ENCODE results near the gene AKAP8L. TPM values are rescaled to one million over a fixed set of nuclear protein-coding genes. Genes with fewer than 3 reads are reported as not detected.

AKAP8L gene
- total and polyA plus RNA-seq, 10 donors: 41.2 to 236 (median 136) TPM

DNA sequence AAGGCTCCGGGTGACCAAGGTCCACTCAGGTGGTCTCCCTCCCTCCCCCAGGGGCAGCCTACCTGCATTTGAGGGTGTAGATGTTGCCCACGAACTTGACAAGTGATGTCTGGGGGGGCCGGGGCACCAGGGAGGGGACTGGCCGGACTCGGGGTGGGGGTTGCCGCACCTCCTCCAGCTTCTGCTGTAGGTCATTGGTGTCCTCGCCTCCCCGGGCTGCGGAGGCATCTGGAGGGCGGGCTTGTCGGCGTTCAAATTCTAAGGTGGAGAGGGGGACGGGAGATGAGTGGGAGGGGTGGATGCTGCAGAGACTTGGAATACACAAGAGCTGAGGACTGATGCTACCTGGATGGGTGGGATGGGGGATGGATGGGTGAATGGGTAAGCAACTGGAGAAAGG is 5.3 kb upstream of the AKAP8L start:
- no peak for DNase-seq
- TF ChIP-seq POLR2AphosphoS5 (IDR thresholded peaks at IDR 0.05): no peak
- no peak for TF ChIP-seq POLR2A (IDR thresholded peaks at IDR 0.05)
- TF ChIP-seq, protein P1, sequence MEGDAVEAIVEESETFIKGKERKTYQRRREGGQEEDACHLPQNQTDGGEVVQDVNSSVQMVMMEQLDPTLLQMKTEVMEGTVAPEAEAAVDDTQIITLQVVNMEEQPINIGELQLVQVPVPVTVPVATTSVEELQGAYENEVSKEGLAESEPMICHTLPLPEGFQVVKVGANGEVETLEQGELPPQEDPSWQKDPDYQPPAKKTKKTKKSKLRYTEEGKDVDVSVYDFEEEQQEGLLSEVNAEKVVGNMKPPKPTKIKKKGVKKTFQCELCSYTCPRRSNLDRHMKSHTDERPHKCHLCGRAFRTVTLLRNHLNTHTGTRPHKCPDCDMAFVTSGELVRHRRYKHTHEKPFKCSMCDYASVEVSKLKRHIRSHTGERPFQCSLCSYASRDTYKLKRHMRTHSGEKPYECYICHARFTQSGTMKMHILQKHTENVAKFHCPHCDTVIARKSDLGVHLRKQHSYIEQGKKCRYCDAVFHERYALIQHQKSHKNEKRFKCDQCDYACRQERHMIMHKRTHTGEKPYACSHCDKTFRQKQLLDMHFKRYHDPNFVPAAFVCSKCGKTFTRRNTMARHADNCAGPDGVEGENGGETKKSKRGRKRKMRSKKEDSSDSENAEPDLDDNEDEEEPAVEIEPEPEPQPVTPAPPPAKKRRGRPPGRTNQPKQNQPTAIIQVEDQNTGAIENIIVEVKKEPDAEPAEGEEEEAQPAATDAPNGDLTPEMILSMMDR (IDR thresholded peaks at IDR 0.05 in 8 of 11, conservative IDR thresholded peaks at IDR 0.05 in 3 of 11): no peak
- WGBS, 5 donors: 97 to 99% (median 98%) methylated on average over 12 to 13 of the region's 13 CpGs
- Histone ChIP-seq H3K27ac (no peak overlapping the region), H3K9me3 (peaks cover 0 to 8% (median 7%) of the 10 kb centered on the region in 8 donors), H3K36me3 (peaks cover 5 to 84% (median 65%) of the 10 kb centered on the region in 6 donors), H3K27me3 (replicated peaks in 1 of 7) (no peaks in the 10 kb centered on the region), H3K4me3 (no peak overlapping the region), H3K4me1 (peaks cover 2 to 33% (median 22%) of the 10 kb centered on the region in 6 donors)
- intact Hi-C loops (cut with DNase I; ENCODE audit: low total_unique reads): no loop called here

DNA sequence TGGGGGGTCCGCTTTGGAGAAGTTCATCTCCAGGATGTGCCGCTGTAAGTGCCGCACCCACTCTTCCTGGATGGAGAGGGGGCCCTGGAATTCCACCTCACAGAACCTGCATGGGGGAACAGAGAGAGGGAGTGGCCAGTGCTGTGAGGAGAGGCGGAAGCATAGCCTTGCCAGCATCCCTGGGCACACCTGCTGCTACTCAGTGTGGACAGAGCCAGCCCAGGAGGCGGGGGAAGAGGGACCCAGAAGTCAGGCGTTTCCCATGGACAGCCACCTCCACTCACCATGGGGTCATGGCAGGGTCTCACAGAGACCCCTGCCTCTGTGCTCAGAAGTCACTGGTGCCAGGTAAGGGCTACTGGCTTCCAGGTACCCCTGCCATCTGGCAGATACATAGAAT is 4.3 kb upstream of the AKAP8L start:
- no peak for DNase-seq
- TF ChIP-seq, protein P1 (IDR thresholded peaks at IDR 0.05 in 8 of 11, conservative IDR thresholded peaks at IDR 0.05 in 3 of 11): no peak
- TF ChIP-seq POLR2A (IDR thresholded peaks at IDR 0.05) (no peak), POLR2AphosphoS5 (IDR thresholded peaks at IDR 0.05) (no peak)
- H3K27me3 ChIP-seq (replicated peaks in 1 of 7): no peaks in the 10 kb centered on the region
- H3K9me3 ChIP-seq: peaks cover 0 to 8% (median 7%) of the 10 kb centered on the region in 8 donors
- WGBS, 5 donors: 96 to 98% (median 98%) methylated on average over 4 to 6 of the region's 6 CpGs
- H3K36me3 ChIP-seq: peaks cover 5 to 74% (median 60%) of the 10 kb centered on the region in 6 donors
- H3K27ac ChIP-seq: no peak overlapping the region
- no peak overlapping the region for H3K4me3 ChIP-seq
- intact Hi-C loops (cut with DNase I; ENCODE audit: low total_unique reads): no loop called here
- peaks cover 2 to 27% (median 19%) of the 10 kb centered on the region in 6 donors for H3K4me1 ChIP-seq

DNA sequence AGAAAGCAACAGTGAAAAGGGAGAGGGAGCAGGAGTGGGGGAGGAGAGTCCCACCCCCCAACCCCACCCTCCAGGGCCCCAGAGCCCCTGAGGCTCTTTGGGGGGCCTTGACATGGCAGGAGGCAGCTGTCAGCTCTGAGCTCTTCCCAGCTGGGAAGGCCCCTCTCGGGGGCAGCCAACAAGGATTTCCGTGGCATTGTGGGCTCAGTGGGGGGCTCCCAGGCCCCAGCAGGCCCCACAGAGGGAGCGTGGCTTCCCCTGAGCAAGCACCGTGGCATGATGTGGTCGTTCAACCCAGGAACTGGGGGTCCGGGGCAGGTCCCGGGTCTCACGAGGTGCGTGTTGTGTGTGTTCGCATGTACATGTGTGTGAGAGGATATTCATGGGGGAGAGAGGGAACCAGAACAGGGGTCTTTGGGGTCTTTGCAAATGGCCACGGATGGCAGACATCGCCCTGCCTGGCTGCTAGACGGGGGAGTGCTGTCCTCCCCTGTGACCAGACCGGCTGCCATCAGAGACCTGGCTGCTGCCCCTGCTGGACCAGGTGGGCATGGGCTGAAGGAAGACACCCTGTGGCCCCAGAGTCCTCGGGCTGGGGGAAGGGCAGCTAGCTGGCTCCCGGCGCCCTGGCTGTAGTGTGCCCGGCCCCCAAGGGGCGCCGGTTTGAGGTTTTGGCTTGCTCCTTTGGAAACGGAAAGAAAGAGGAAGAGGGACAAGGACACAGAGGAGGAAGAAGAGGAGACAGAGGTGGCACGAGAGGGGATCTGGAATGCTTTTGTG is 3.7 kb upstream of the AKAP8L start:
- 76 to 83% (median 80%) methylated on average over 20 to 22 of the region's 22 CpGs for WGBS, 5 donors
- no peak overlapping the region for H3K27ac ChIP-seq
- no peak overlapping the region for H3K4me3 ChIP-seq
- H3K27me3 ChIP-seq (replicated peaks in 1 of 7): no peaks in the 10 kb centered on the region
- no peak for DNase-seq
- H3K9me3 ChIP-seq: peaks cover 0 to 8% (median 7%) of the 10 kb centered on the region in 8 donors
- H3K4me1 ChIP-seq: peaks cover 4 to 27% (median 19%) of the 10 kb centered on the region in 6 donors
- peaks cover 5 to 67% (median 54%) of the 10 kb centered on the region in 6 donors for H3K36me3 ChIP-seq
- TF ChIP-seq, protein P1 (IDR thresholded peaks at IDR 0.05 in 8 of 11, conservative IDR thresholded peaks at IDR 0.05 in 3 of 11): no peak
- TF ChIP-seq POLR2A (IDR thresholded peaks at IDR 0.05) (no peak), POLR2AphosphoS5 (IDR thresholded peaks at IDR 0.05) (no peak)
- intact Hi-C loops (cut with DNase I; ENCODE audit: low total_unique reads): no loop called here

DNA sequence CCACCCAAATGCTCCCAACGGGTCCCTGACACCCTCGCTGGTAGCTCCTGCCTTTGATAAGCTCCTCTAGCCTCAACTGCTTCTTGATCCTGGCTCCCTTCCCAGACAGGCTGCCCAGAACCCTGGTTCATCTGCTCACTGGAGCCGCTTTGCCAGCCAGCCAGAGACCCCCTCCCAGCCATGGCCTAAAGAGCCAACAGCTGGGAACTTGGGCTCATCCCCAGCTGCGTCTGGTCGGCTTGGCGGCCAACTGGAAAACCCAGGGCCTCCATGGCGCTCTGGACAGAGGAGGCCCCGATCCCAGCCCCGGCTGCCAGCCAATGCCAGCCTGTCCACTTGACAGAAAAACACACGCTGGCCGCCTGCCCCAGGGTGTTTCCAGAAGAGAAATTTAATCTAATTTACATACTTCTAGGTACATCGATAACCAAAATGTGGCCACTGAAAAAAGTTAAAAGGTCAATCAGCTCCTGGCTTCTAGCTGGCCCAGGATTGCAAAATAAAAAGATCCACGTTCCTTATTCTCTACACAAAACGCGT is 3.0 kb upstream of the AKAP8L start:
- intact Hi-C loops (cut with DNase I; ENCODE audit: low total_unique reads): loop anchor here (2.0 kb wide), 1 partner anchor 133 kb away; no protein-coding TSS in a partner anchor
- H3K36me3 ChIP-seq: peaks cover 2 to 60% (median 47%) of the 10 kb centered on the region in 6 donors
- TF ChIP-seq, protein P1 (IDR thresholded peaks at IDR 0.05 in 8 of 11, conservative IDR thresholded peaks at IDR 0.05 in 3 of 11): no peak
- no peak for TF ChIP-seq POLR2A (IDR thresholded peaks at IDR 0.05)
- TF ChIP-seq POLR2AphosphoS5 (IDR thresholded peaks at IDR 0.05): no peak
- WGBS, 5 donors: 86 to 93% (median 87%) methylated on average over 15 of the region's 15 CpGs
- peaks cover 11 to 29% (median 24%) of the 10 kb centered on the region in 6 donors for H3K4me1 ChIP-seq
- H3K9me3 ChIP-seq: peaks cover 0 to 8% (median 7%) of the 10 kb centered on the region in 8 donors
- no peaks in the 10 kb centered on the region for H3K27me3 ChIP-seq (replicated peaks in 1 of 7)
- H3K27ac ChIP-seq: no peak overlapping the region
- no peak overlapping the region for H3K4me3 ChIP-seq
- no peak for DNase-seq

All from spleen (tissue), 11 donors.